AG04449 (cell line): ENCODE measurements around the gene ANKRD33B.
"Not testable (repeated sequence)": the region's sequence is repeated elsewhere in the genome, so short reads cannot be mapped to it uniquely, and the experiment has no call there.

Experiments
- CTCF ChIA-PET: fragments of 350-600 bp; formaldehyde crosslinking; extraction: SDS; loops from one replicate; lab custom pipeline; 2021; ENCODE audit warnings: antibody characterized with exemption; lab: Yijun Ruan, JAX
- POLR2A ChIA-PET: fragments of 400-600, 350-600 bp; formaldehyde crosslinking; extraction: SDS; loops from one replicate; lab custom pipeline; 2020; ENCODE audit warnings: antibody characterized with exemption, inconsistent platforms; lab: Yijun Ruan, JAX
- DNase-seq: peaks from one replicate; pipeline ENCODE4 v3.0.0-alpha.2; 2010; ENCODE audit warnings: low read depth, low spot score
- H3K4me3 ChIP-seq: 2 replicates; pipeline ENCODE4 v1.5.1; 2011; ENCODE audit warnings: low read depth, mild to moderate bottlenecking, control low read depth, low read length
- TF ChIP-seq, protein P1 (sequence below): IDR thresholded peaks from one replicate; pipeline ENCODE4 v1.5.1; 2011; ENCODE audit warnings: mild to moderate bottlenecking, moderate library complexity, low read length, control low read depth, inconsistent platforms; ENCODE audit not compliant: insufficient read depth; ENCODE audit errors: missing control alignments

Gene ANKRD33B

DNA sequence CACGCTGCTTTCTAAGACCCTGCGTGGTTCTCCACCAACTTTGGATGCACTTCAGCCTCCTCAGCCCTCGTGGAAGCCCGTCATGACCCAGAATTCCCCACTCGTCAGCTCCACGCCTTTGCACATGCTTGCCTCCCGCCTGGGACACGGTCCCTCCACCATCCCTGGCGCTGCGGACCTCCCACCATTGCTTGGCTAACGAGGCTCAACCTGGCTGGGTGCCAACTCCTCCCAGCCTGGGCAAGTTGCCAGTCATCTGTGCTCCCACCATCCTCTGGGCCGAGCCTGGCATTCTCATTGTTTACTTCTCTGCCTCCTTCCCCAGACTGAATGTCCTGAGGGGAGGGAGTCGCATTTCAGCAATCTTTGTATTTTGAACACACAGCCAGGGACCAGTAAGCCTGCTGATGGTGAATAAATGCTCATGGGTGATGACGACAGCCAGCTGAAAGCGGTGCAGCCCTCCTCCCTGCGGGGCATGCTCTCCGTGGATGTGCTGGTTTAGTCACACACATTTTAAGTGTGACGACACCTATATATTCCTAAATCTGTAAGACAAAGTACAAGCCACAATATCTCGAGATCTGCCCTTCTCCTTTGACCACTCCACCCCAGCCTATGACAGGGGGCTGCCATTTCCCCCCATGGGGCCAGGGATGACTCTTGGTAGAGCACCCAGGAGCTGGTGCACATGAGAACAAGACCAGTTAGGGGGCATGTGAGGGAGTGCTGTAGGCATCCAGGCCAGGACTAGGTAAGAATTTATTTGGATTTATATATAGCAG is 37.6 kb downstream of the ANKRD33B start:
- ChIA-PET CTCF (interaction anchor here (1.0 to 3.8 kb wide), 3 partner anchors 25 to 149 kb away, joined by 6 to 20 read pairs (median 7); no protein-coding TSS in a partner anchor), POLR2A (interaction anchor here (0.8 kb wide), 1 partner anchor 8 kb away, joined by 4 read pairs; no protein-coding TSS in a partner anchor)
- DNase-seq, result no peak
- TF ChIP-seq, protein P1, sequence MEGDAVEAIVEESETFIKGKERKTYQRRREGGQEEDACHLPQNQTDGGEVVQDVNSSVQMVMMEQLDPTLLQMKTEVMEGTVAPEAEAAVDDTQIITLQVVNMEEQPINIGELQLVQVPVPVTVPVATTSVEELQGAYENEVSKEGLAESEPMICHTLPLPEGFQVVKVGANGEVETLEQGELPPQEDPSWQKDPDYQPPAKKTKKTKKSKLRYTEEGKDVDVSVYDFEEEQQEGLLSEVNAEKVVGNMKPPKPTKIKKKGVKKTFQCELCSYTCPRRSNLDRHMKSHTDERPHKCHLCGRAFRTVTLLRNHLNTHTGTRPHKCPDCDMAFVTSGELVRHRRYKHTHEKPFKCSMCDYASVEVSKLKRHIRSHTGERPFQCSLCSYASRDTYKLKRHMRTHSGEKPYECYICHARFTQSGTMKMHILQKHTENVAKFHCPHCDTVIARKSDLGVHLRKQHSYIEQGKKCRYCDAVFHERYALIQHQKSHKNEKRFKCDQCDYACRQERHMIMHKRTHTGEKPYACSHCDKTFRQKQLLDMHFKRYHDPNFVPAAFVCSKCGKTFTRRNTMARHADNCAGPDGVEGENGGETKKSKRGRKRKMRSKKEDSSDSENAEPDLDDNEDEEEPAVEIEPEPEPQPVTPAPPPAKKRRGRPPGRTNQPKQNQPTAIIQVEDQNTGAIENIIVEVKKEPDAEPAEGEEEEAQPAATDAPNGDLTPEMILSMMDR, result no peak
- H3K4me3 ChIP-seq, result no peak overlapping the region; the same call in 1 of the 2 replicates

DNA sequence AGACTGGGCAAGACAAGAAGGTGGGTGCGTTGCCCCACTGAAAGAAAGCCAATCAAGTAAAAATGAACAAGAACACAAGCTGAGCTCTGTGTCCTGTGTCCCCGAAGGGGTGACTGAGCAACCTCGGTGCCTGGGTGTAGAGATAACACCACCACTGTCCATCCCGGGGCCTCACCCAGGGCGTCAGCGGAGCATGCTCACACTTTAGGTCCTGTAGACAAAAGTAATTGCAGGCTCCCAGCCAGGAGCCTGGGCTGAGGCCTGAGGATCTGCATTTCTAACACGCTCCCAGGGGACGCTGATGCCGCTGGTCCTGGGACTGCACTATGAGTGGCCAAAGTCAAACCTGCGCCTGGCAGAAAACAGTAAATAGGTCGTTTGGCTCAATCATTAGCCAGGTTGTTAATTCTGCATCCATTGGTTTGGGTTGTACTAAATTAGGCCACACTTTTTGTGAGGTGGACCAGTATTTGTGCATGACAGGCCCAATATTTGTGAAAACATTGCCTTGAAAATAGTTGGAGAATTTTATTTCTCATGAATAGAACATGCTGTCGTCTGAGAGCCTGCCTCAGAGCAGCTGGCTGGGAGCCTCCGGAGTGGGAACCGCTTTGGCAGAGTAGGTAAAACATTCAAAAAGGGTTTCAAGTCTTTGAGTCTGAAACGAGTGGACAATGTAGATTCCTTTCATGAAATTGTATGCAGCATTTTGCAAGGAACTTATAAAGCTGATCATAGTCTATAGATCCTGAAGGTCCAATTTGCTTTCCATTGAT is 38.3 kb downstream of the ANKRD33B start:
- TF ChIP-seq, protein P1, result no peak
- ChIA-PET POLR2A (no interaction called here), CTCF (interaction anchor here (0.7 to 3.8 kb wide), 3 partner anchors 25 to 149 kb away, joined by 3 to 20 read pairs (median 7); no protein-coding TSS in a partner anchor)
- no peak for DNase-seq
- H3K4me3 ChIP-seq, result no peak overlapping the region

GRCh38 chr5:10604975-10605374 is 41.1 kb downstream of the ANKRD33B start:
- no peak overlapping the region for H3K4me3 ChIP-seq
- ChIA-PET POLR2A (no interaction called here), CTCF (interaction anchor here (0.8 to 1.3 kb wide), 4 partner anchors 12 to 153 kb away, joined by 3 to 5 read pairs (median 3); no protein-coding TSS in a partner anchor)
- TF ChIP-seq, protein P1, result no peak
- no peak for DNase-seq

DNA sequence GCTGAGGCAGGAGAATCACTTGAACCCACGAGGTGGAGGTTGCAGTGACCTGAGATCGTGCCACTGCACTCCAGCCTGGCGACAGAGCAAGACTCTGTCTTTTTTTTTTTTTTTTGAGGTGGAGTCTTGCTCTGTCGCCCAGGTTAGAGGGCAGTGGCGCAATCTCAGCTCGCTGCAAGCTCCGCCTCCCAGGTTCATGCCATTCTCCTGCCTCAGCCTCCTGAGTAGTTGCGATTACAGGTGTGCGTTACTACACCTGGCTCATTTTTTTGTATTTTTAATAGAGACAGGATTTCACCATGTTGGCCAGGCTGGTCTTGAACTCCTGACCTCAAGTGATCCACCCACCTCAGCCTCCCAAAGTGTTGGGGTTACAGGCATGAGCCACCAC is 42.8 kb downstream of the ANKRD33B start:
- POLR2A ChIA-PET, H3K4me3 ChIP-seq, DNase-seq: not testable (repeated sequence)
- CTCF ChIA-PET, result interaction anchor here (3.0 kb wide), 1 partner anchor 21 kb away, joined by 24 read pairs; no protein-coding TSS in a partner anchor

GRCh38 chr5:10607023-10607665 is 43.3 kb downstream of the ANKRD33B start:
- no peak for DNase-seq
- TF ChIP-seq, protein P1, result no peak
- H3K4me3 ChIP-seq, result no peak overlapping the region
- ChIA-PET CTCF (interaction anchor here (1.2 to 3.6 kb wide), 4 partner anchors 13 to 154 kb away, joined by 3 to 27 read pairs (median 14); no protein-coding TSS in a partner anchor), POLR2A (interaction anchor here (0.8 kb wide), 2 partner anchors 13 to 138 kb away, joined by 3 to 5 read pairs; no protein-coding TSS in a partner anchor)

- TF ChIP-seq, protein P1, result no peak
- H3K4me3 ChIP-seq, result no peak overlapping the region
- no peak for DNase-seq
- CTCF ChIA-PET, result interaction anchor here (1.2 to 3.6 kb wide), 5 partner anchors 14 to 155 kb away, joined by 3 to 27 read pairs (median 4); no protein-coding TSS in a partner anchor
- POLR2A ChIA-PET, result interaction anchor here (0.8 kb wide), 2 partner anchors 12 to 138 kb away, joined by 3 to 5 read pairs; no protein-coding TSS in a partner anchor
These were observed 43.8 kb downstream of the ANKRD33B start for GRCh38 chr5:10607666-10608073.

GRCh38 chr5:10608081-10608480 is 44.2 kb downstream of the ANKRD33B start:
- ChIA-PET POLR2A (interaction anchor here (0.8 kb wide), 1 partner anchor 12 kb away, joined by 3 read pairs; no protein-coding TSS in a partner anchor), CTCF (interaction anchor here (1.2 to 3.6 kb wide), 6 partner anchors 13 to 155 kb away, joined by 3 to 27 read pairs (median 4); no protein-coding TSS in a partner anchor)
- not testable (repeated sequence) for H3K4me3 ChIP-seq, DNase-seq
